Smooth muscle cell (in vitro differentiated cells): Measurements from ENCODE around the gene GRID1. TPM values are rescaled to one million over a fixed set of nuclear protein-coding genes. Genes with fewer than 3 reads are reported as not detected.
"Not testable (repeated sequence)": the region's sequence is repeated elsewhere in the genome, so short reads cannot be mapped to it uniquely, and the experiment has no call there.

ENCODE experiments used
- DNase-seq: peaks from one replicate; lab custom pipeline; 2025; ENCODE audit not compliant: unreplicated experiment; lab: John Stamatoyannopoulos, UW
- H2AFZ ChIP-seq: fragments of 200-600 bp; sonication (generic); 2 replicates; pipeline ENCODE4 v1.6.0; 2016; ENCODE audit warnings: antibody characterized with exemption, low read depth, mild to moderate bottlenecking
- H3F3A ChIP-seq: fragments of 200-600 bp; sonication (generic); 2 replicates; pipeline ENCODE4 v1.6.0; 2017; ENCODE audit warnings: antibody characterized with exemption, low read depth
- H3K27ac ChIP-seq: fragments of 200-600 bp; sonication (generic); 2 replicates; pipeline ENCODE4 v1.5.1; 2016; ENCODE audit warnings: low read depth, mild to moderate bottlenecking
- H3K27me3 ChIP-seq: fragments of 200-600 bp; sonication (generic); 2 replicates; pipeline ENCODE4 v1.6.1; 2016; ENCODE audit warnings: low read depth, mild to moderate bottlenecking
- H3K36me3 ChIP-seq: fragments of 200-600 bp; sonication (generic); 2 replicates; pipeline ENCODE4 v1.5.1; 2016; ENCODE audit warnings: low read depth
- H3K4me1 ChIP-seq: fragments of 200-600 bp; sonication (generic); 2 replicates; pipeline ENCODE4 v1.5.1; 2016; ENCODE audit warnings: low read depth
- H3K4me2 ChIP-seq: fragments of 200-600 bp; sonication (generic); 2 replicates; pipeline ENCODE4 v1.6.0; 2016; ENCODE audit warnings: mild to moderate bottlenecking
- H3K4me3 ChIP-seq: fragments of 200-600 bp; sonication (generic); 2 replicates; pipeline ENCODE4 v1.5.1; 2016; ENCODE audit warnings: mild to moderate bottlenecking
- H3K79me2 ChIP-seq: fragments of 200-600 bp; sonication (generic); 2 replicates; pipeline ENCODE4 v1.6.0; 2016; ENCODE audit warnings: low read depth, mild to moderate bottlenecking
- H3K9ac ChIP-seq: fragments of 200-600 bp; sonication (generic); 2 replicates; pipeline ENCODE4 v1.6.0; 2016; ENCODE audit warnings: low read depth
- H3K9me3 ChIP-seq: fragments of 200-600 bp; sonication (generic); replicated peaks from 2 replicates; pipeline ENCODE4 v1.5.1; 2016; ENCODE audit warnings: low read depth
- H4K20me1 ChIP-seq: fragments of 200-600 bp; sonication (generic); 2 replicates; pipeline ENCODE4 v1.6.0; 2016; ENCODE audit warnings: low read depth
- whole genome bisulfite sequencing: methylation state at CpG from one replicate; pipeline ENCODE4 v1.1.7; 2016; ENCODE audit warnings: low lambda C conversion rate; 5-methylcytosine and 5-hydroxymethylcytosine counted together
- polyA plus RNA-seq: library from polyadenylated mRNA; unstranded; fragments of >200 nt; fragmentation: Nextera tagmentation; extraction: Ambion mirVana; gene quantifications from 2 replicates; pipeline ENCODE4 v1.2.1, GENCODE V29; 2016
- total RNA-seq: library from RNA; depleted of rRNA; stranded (reverse); fragments of >200 nt; gene quantifications from 2 replicates; pipeline ENCODE4 v1.2.3, GENCODE V29; 2014
- TF ChIP-seq, protein P1 (sequence below): fragments of 200-600 bp; sonication (generic); IDR thresholded peaks from 2 replicates; pipeline ENCODE4 v1.5.1; 2017; ENCODE audit warnings: borderline replicate concordance, mild to moderate bottlenecking, antibody characterized with exemption; ENCODE audit not compliant: insufficient read depth, poor library complexity, severe bottlenecking

GRID1 gene
- total and polyA plus RNA-seq, 2 experiments from 2014 or later = 4.4 to 7.4 TPM

DNA sequence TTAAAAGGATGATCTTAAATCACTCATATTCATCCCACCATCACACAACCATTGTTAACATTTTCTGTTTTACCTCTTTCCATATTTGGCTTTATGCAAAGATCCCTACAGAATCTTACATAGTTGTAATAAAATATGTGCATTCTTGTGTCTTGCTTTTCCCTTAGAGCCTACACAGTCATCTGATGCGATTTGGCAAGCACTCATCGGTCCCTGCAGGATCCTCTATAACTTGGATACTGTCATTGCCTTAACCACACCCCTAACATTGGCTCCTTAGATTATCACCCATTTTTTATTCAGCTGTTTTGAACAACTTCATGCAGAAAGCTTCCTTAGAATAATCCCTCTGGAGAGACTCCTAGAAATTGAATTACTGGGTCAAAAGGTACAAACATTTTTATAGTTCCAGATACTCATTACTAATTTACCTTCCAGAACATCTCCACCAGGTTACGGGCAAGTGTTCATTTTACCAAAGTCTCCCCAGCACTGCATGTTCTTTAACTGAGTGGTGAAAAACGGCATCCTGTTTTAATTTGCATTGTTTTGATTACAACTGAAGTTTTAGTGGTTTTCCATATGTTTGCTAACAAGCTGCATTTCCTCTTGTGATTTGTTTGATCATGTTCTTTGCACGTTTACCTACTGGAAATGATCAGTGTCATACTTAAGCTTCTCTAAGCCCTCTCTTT lies 268.3 kb downstream of the GRID1 start:
- TF ChIP-seq, protein P1, sequence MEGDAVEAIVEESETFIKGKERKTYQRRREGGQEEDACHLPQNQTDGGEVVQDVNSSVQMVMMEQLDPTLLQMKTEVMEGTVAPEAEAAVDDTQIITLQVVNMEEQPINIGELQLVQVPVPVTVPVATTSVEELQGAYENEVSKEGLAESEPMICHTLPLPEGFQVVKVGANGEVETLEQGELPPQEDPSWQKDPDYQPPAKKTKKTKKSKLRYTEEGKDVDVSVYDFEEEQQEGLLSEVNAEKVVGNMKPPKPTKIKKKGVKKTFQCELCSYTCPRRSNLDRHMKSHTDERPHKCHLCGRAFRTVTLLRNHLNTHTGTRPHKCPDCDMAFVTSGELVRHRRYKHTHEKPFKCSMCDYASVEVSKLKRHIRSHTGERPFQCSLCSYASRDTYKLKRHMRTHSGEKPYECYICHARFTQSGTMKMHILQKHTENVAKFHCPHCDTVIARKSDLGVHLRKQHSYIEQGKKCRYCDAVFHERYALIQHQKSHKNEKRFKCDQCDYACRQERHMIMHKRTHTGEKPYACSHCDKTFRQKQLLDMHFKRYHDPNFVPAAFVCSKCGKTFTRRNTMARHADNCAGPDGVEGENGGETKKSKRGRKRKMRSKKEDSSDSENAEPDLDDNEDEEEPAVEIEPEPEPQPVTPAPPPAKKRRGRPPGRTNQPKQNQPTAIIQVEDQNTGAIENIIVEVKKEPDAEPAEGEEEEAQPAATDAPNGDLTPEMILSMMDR = no peak
- Histone ChIP-seq H3K79me2 (peaks cover 2% of the 10 kb centered on the region), H3K36me3 (no peaks in the 10 kb centered on the region), H3K9me3 (no peaks in the 10 kb centered on the region), H3K9ac (no peak overlapping the region), H4K20me1 (no peaks in the 10 kb centered on the region), H3K4me3 (no peak overlapping the region), H3K27ac (no peak overlapping the region), H3F3A (peaks cover 7% of the 10 kb centered on the region), H3K27me3 (no peaks in the 10 kb centered on the region), H2AFZ (no peak overlapping the region), H3K4me2 (no peak overlapping the region), H3K4me1 (peaks cover 6% of the 10 kb centered on the region)
- DNase-seq = no peak
- 69% methylated on average over 5 of the region's 5 CpGs for WGBS

DNA sequence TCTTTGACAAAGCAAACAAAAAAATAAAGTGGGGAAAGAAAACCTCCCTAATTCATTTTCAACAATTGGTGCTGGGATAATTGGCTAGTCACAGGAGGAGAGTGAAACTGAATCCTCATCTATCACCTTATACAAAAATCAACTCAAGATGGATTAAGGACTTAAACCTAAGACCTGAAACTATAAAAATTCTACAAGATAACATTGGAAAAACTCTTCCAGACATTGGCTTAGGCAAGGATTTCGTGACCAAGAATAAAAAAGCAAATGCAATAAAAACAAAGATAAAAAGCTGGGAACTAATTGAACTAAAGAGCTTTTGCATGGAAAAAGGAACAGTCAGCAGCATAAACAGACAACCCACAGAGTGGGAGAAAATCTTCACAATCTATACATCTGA lies 271.5 kb downstream of the GRID1 start:
- WGBS = 6% methylated on average over 1 of the region's 1 CpG
- not testable (repeated sequence) for H3K4me3 ChIP-seq, H3K9ac ChIP-seq, H3K27me3 ChIP-seq, H3K9me3 ChIP-seq, H3K79me2 ChIP-seq, H3F3A ChIP-seq, DNase-seq, H4K20me1 ChIP-seq, H3K36me3 ChIP-seq, H2AFZ ChIP-seq, H3K4me1 ChIP-seq, H3K27ac ChIP-seq
- peak overlapping the region; percentile 22 for H3K4me2 ChIP-seq

DNA sequence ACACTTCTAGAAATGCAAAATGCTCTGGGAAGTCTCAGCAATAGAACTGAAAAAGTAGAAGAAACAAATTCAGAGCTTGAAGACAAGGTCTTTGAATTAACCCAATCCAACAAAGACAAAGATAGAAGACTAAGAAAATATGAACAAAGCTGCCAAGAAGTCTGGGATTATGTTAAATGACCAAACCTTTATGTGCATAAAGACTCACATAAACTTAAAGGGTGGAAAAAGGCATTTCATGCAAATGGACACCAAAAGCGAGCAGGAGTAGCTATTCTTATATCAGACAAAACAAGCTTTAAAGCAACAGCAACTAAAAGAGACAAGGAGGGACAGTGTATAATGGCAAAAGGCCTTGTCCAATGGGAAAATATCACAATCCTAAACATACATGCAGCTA lies 274.3 kb downstream of the GRID1 start:
- not testable (repeated sequence) for H3K9me3 ChIP-seq, H3K4me2 ChIP-seq, H3K27me3 ChIP-seq, H3K79me2 ChIP-seq, H3K4me1 ChIP-seq, H3K27ac ChIP-seq, H2AFZ ChIP-seq, DNase-seq, H3K9ac ChIP-seq, H3K4me3 ChIP-seq, H3F3A ChIP-seq, H3K36me3 ChIP-seq, H4K20me1 ChIP-seq
- WGBS = 94% methylated on average over 1 of the region's 1 CpG

GRCh38 chr10:86091216-86091615 lies 275.4 kb downstream of the GRID1 start:
- TF ChIP-seq, protein P1 = no peak
- Histone ChIP-seq H3K4me3 (no peak overlapping the region), H3K9me3 (no peaks in the 10 kb centered on the region), H3K79me2 (peaks cover 3% of the 10 kb centered on the region), H3K27ac (no peak overlapping the region), H2AFZ (no peak overlapping the region), H3K27me3 (no peaks in the 10 kb centered on the region), H4K20me1 (no peaks in the 10 kb centered on the region), H3K4me2 (no peak overlapping the region), H3F3A (no peaks in the 10 kb centered on the region), H3K4me1 (no peaks in the 10 kb centered on the region), H3K36me3 (no peaks in the 10 kb centered on the region), H3K9ac (no peak overlapping the region)
- whole genome bisulfite sequencing = 90% methylated on average over 9 of the region's 9 CpGs
- DNase-seq = no peak

DNA sequence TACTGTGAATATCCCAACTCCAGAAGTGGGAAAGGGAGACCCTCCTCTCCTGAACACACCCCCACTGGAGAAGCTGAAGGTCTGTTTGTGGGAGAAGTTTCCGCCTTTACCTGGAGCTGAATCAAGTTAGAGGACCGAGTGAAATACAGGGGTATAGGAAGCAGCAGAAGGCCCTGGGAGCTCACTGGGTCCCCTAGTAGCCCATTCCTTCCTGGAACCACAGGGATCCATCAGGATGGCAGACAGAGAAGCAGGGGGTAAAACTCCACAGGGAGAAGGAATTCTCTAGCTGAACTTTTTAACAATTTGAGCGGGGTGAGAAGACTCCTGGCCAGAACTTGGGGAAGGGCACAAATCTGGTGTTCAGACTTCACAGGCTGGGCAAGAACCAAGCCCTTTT lies 275.8 kb downstream of the GRID1 start:
- TF ChIP-seq, protein P1 = no peak
- H3K79me2 ChIP-seq = peaks cover 3% of the 10 kb centered on the region
- no peak overlapping the region for H3K4me3 ChIP-seq
- H3K36me3 ChIP-seq = no peaks in the 10 kb centered on the region
- no peak overlapping the region for H2AFZ ChIP-seq
- H4K20me1 ChIP-seq = no peaks in the 10 kb centered on the region
- no peaks in the 10 kb centered on the region for H3K27me3 ChIP-seq
- H3K4me1 ChIP-seq = no peaks in the 10 kb centered on the region
- no peak overlapping the region for H3K9ac ChIP-seq
- H3K27ac ChIP-seq = no peak overlapping the region
- H3K4me2 ChIP-seq = no peak overlapping the region
- DNase-seq = no peak
- no peaks in the 10 kb centered on the region for H3K9me3 ChIP-seq
- WGBS = 83% methylated on average over 3 of the region's 3 CpGs
- H3F3A ChIP-seq = no peaks in the 10 kb centered on the region
